ENCODE results near the gene DOK6. TPM values are rescaled to one million over a fixed set of nuclear protein-coding genes. Genes with fewer than 3 reads are reported as not detected.

Gene DOK6
- polyA plus RNA-seq, 10 donors = 2.0 to 3.9 (median 3.3) TPM

DNA sequence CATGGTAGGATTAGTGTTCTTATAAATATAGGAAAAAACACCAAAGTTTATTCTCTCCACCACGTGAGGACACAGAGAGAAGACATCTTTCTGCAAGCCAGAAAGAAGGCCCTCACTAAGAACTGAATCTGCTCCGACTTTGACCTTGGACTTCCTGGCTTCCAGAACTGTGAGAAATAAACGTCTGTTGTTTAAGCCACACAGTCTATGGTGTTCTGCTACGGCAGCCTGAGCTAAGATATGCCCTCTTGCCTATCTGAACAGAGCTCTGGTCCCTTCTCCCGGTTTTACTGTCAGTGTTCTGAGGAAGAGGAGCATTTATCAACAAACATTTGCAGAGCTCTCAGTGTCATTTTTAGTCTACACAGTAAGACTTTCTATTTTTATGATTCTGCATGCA, 131.3 kb downstream of the DOK6 start:
- DNase-seq = no peak

DNA sequence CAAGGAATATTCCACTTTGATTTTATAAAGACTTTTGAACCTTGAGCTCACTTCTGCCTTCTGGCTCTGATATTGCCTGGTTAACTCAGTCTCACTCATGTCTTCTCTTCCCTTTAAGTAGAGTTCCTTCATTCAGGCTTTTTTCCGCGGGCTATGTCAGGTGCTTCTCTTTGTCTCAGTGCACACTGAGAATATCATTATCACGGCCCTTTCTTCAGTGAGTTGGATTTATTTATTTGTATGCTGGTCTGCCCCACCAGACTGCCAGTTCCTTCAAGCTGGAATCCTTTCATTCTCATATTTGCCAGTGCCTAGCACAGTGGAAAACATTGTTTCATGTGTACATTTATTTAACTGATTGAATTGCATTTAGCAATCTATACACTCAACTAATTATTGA, 136.5 kb downstream of the DOK6 start:
- DNase-seq = no peak

DNA sequence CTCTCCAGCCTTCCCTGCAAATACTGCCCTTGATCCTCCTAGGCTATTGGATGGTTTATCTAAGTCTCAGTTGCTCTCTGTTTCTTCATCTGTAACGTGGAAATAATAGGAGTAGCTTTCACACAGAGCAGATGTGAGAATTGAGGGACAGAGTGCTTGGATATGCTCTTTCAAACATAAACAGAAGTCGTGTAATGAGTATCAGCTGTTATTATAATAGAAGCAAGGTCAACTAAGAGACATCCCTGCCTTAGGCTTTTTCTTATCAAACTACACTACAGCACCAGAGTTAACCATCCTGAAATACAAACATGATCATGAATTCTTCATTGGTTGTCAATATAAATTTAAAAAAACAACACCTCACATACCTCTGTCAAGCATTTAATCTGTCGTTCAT, 138.2 kb downstream of the DOK6 start:
- no peak for DNase-seq

DNA sequence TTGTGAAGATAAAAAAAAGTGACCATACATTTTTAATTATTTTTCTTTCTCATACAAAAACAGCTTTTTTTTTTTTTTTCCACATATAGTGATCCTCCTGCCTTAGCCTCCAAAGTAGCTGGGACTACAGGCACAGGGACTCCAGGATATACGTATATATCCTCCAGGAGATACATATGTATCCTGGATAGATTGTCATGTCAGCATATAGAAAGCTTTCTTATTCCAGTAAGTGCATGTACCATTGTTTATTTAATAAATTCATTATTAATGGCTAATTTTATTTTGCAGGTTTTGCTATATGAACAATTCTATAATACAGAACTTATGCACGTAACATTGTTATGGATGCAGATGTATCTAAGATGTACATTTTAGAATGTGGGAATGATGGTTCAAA, 138.7 kb downstream of the DOK6 start:
- DNase-seq = no peak

GRCh38 chr18:69556228-69556627, 155.5 kb downstream of the DOK6 start:
- no peak for DNase-seq

GRCh38 chr18:69557282-69557681, 156.6 kb downstream of the DOK6 start:
- DNase-seq = peak in 1 of 3 donors; percentile 5

DNA sequence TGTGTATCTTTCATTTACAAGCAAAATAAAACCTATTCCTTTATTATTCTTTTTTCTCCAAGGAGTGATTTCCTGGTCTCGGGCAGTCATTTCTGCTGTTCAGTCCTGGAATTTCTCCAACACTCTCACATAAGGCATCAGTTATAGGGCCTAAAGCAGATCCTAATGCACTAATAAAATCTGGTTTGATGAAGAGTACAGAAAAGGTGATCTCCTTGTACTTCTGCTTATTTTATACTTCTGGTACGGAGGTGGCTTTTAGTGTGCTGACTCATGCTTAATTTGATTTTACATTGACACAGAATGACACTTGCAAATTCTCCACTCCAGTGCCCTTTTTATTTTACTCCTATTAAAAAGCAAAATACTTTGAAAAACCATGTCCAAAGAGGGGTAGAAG, 157.4 kb downstream of the DOK6 start:
- peak in 2 of 3 donors; percentile 8 to 13 for DNase-seq

DNA sequence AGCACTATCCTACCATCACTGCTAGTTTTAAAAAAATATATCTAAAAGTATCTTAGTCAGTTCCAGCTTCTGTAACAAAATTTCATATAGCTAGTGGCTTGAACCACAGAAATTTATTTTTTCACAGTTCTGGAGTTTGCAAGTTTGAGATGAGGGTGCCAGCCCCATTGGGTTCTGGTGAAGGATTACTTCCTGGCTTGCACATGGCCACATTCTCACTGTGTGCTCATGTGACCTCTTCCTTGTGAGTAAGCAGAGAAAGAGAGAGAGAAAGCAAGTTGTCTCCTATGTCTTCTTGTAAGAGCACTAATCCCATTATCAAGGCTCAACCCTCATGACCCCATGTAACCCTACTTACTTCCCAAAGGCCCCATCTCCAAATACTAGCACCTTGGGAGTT, 158.9 kb downstream of the DOK6 start:
- DNase-seq = no peak

DNA sequence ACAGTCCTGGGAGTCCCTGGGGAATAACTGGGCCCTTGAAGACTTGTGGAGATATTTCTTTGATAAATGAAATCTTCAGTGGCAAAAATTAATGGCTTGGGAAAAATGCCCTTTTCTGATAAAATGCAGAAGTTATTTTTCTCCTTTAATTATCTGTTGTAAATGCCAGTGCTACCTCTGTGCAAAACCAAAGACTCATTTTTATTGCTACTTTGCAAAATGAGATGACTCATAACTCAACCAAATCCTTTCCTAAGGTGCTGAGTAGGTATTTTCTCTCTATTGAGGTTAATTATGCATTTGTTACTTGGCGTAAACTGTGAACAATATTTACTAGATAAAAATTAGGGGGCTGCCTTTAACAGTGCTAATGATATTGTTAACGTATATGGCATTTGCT, 163.9 kb downstream of the DOK6 start:
- DNase-seq = no peak

GRCh38 chr18:69567813-69568488, 167.3 kb downstream of the DOK6 start:
- no peak for DNase-seq

DNA sequence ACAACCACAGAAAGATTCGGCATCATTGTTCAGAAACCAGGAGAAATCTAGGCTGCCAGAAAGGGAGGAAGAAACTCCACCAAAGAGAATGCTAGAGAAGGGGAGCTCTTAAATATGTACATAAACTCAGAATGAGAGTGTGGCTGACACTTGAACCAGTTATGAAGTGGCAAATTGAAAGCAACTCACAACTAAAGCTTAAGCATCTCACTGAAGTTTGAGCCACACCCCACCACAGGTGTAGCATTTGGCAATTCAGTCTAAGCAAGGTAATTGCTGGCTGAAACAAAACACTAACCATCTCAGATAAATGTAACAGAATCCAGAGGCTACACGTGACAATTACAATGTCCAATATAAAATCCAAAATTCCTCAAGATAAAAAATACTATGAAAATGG, 168.4 kb downstream of the DOK6 start:
- no peak for DNase-seq

DNA sequence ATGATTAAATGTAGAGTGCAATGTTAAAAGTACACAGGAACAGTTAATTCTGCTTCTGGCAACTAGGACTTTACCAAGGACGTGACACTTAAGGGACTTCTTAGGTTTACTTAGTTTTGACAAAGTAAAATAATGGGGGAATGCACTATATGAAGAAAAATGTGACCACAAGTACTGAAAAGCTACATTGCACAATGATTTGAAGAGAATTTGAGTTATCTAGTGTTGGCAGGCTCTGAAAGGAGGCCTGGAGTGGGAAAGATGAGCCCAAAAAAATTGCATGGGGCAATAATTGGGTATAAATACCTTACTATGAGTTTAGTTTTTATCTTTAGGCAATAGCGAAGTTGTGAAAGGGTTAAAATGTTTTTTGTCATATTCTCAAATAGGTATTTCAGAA, 173.7 kb downstream of the DOK6 start:
- no peak for DNase-seq

DNA sequence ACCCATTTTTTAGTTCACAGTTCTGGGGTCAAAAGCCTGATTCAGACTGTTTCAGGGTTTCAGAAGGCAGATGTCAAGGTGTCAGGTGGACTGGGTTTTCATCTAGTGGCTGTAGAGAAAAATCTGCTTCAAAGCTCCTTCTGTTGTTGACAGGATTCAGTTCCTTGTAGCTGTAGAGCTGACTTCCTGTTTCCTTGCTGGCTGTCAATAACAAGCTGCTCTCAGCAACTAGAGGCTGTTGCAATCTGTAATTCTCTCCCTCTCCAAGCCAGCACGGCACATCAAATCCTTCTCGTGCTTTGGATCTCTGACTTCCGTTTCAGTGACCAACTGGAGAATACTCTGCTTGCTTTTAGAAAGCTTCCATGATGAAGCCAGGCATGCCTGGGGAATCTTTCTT, 179.4 kb downstream of the DOK6 start:
- DNase-seq = peak in 1 of 3 donors; percentile 2

DNA sequence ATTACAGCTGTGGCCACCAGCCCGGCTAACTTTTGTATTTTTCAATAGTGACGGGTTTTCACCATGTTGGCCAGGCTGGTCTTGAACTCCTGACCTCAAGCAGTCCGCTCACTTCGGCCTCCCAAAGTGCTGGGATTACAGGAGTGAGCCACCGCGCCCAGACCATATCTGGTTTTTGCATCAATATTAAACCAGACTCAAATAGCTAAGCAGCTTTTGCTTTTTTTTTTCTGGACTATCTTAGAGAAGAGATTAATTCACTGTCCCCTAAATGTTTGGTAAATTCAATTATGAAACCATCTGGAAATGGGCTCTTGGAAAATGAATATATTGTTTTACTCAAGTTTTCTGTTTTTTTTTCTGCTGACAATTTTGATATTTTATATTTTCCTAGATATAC, 183.7 kb downstream of the DOK6 start:
- DNase-seq = no peak

DNA sequence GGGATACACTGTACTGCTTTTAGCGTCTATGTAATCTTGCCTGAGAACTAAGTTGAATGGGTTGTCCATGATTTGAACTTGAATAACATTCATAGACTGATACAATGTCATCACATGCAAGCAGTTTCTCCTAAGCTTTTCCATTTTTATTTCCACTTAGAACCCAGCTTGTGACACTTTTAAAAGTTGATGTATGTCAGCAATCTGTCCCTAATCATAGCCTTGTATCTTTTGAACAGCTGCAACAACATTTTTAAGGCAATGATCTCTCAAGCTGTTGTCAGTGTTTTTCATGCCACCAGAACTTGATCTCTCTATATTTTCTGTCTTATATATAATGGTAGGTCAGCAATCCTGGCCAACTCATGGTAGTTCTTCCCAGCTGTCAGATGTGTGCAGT, 185.0 kb downstream of the DOK6 start:
- DNase-seq = no peak

GRCh38 chr18:69586537-69586936, 185.8 kb downstream of the DOK6 start:
- DNase-seq = no peak

- no peak for DNase-seq
Measured at GRCh38 chr18:69588301-69588700, 187.6 kb downstream of the DOK6 start.

GRCh38 chr18:69590150-69590549, 189.5 kb downstream of the DOK6 start:
- DNase-seq = no peak

GRCh38 chr18:69596345-69596744, 195.7 kb downstream of the DOK6 start:
- no peak for DNase-seq

DNA sequence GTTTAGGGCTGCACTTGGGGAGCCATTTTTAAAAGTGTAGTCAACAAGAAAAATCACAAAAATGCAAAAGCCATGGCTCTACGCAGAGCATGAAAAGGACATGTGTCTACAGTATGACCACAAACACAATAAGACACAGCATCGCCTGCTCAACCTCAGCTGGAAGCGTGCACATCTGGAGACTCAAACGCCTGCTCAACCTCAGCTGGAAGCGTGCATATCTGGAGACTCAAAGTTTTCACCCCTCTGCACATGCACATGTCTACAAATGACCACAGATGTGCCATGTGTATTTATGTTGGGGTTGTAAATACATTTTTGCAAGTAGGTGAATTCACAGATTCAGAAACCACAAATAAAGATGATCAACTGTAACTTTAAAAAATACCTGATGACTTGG, 196.9 kb downstream of the DOK6 start:
- no peak for DNase-seq

DNA sequence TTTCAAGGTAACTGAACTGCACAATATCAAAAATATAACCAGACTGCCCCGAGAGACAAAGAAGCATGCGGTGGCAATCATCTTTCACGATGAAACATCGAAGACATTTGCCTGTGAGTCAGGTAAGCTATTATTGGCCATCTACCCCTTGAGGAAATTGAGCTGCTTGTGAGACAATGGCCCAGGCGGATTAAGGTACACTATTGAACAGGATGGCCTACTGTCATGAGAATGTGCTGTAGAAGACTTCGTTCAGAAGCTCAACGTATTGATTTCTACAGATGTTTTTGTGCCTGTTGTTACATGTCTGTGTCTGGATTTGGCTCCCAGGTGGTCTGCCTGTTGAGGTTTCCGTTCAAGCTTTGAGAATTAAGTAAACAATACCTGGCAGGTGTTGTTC, 198.7 kb downstream of the DOK6 start:
- no peak for DNase-seq

DNA sequence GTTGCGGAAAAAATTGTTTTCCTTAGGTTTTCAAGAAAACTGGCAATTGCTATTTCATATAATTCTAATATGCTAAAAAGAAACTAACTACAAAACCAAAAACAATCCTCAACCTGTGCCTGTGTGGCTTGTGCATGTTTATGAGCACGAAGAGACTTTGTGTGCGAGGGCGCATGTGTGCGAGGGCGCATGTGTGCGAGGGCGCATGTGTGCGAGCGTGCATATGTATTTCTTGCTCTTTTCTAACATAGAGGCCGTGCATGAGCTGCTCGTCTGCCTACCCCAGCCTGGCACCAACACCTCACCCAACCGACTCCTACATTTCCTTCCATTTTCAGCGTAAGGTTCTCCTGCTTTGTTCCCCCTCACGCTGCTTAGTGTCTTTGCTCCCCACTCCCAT, 211.6 kb downstream of the DOK6 start:
- no peak for DNase-seq

GRCh38 chr18:69616114-69616513, 215.4 kb downstream of the DOK6 start:
- no peak for DNase-seq

GRCh38 chr18:69617408-69617807, 216.7 kb downstream of the DOK6 start:
- DNase-seq = no peak

DNA sequence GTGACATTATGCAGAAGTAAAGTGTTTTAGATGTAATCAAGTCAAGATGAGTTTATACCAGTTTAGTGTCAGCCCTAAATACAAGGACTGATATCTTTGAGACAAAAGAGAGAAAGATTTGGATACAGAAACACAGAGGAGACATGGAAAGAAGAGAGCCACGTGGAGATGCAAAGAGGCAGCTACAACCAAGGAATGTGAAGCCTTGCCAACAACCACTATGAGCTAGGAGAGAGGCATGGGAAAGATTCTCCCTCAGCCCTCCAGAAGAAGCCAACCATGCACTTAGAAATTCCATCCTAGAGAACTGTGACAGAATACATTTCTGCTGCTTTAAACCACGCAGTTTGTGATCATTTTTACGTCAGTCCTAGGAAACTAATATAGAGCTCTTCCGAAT, 217.2 kb downstream of the DOK6 start:
- DNase-seq = peak in 1 of 3 donors; percentile 49
